GM10248 (cell line): Measurements from ENCODE around the gene NR5A2.

ENCODE experiments used
- CTCF ChIA-PET: fragments of 300-600 bp; sonication (Branson Sonifier 250); formaldehyde crosslinking; extraction: SDS; loops from one replicate; lab custom pipeline; 2021; ENCODE audit warnings: antibody characterized with exemption; lab: Yijun Ruan, JAX
- POLR2A ChIA-PET: fragments of 350-650 bp; sonication (Branson Sonifier 250); formaldehyde crosslinking; extraction: SDS; loops from one replicate; lab custom pipeline; 2020; ENCODE audit warnings: antibody characterized with exemption; lab: Yijun Ruan, JAX
- DNase-seq: peaks from one replicate; pipeline ENCODE4 v3.0.0; 2012; ENCODE audit errors: extremely low spot score
- TF ChIP-seq, protein P1 (sequence below): IDR thresholded peaks from 2 replicates; pipeline ENCODE4 v1.5.1; 2012; ENCODE audit warnings: mild to moderate bottlenecking, low read depth; ENCODE audit errors: extremely low read depth, missing control alignments, control extremely low read depth

The NR5A2 gene

DNA sequence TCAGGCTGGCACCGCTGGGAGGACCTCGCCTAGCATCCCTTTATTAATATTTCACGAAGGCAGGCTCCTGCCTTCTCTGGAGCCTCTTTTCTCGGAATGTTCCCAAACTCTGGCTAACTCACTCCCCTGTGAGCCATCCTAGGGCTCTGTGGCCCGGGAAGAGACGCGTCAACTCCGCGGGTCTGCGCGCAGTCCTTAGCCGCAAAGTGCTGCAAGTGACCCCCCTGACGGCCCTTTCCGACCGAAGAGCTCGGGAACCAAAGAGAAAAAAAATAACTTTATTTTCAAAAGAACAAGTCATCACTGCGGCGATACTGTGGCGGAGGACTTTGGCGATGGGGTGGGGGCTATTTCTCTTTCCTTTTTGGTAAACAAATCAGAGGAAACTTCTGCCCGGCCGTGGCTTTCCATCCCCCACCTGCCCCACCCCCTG is 14.6 kb downstream of the NR5A2 start:
- CTCF ChIA-PET: no interaction called here
- POLR2A ChIA-PET: no interaction called here
- TF ChIP-seq, protein P1, sequence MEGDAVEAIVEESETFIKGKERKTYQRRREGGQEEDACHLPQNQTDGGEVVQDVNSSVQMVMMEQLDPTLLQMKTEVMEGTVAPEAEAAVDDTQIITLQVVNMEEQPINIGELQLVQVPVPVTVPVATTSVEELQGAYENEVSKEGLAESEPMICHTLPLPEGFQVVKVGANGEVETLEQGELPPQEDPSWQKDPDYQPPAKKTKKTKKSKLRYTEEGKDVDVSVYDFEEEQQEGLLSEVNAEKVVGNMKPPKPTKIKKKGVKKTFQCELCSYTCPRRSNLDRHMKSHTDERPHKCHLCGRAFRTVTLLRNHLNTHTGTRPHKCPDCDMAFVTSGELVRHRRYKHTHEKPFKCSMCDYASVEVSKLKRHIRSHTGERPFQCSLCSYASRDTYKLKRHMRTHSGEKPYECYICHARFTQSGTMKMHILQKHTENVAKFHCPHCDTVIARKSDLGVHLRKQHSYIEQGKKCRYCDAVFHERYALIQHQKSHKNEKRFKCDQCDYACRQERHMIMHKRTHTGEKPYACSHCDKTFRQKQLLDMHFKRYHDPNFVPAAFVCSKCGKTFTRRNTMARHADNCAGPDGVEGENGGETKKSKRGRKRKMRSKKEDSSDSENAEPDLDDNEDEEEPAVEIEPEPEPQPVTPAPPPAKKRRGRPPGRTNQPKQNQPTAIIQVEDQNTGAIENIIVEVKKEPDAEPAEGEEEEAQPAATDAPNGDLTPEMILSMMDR: no peak
- DNase-seq: no peak

DNA sequence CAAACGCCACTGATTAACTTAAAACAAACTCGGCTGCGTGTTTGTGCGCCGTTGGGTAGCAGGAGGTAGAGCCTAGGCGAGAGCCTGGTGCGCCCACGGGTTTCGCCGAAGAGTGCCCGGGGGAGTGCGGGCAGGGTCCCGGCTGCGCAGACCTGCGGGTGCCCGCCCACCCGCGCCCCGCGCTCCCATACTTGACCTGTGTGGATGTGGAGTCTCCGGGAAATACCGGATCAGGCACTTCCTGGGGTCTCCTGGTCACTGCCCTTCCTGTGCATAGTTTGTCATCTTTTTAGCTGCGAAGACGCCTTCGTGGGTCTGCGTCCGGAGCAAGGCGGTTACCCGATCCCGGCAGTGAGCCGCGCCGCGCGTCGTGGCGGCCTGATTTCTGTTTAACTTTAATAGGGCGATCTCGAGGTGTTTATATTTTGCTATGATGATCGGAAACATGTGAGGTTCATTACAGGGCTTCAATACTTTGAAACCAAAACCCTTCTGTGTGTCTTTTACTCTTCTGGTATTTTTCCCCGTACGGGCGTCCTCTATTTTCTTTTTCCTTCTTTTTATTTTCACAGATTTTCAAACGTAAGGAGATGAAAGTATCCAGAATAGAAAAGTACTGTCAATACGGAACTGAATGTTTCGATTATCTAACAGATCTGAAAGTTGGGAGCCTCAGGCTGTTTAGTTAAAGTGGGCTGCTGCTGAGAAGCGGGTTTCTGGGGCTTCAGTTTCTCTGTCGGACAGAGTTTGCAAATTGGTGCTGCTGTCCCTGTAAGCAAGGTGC is 15.2 kb downstream of the NR5A2 start:
- TF ChIP-seq, protein P1: no peak
- ChIA-PET CTCF (no interaction called here), POLR2A (no interaction called here)
- peak; percentile 20 for DNase-seq

DNA sequence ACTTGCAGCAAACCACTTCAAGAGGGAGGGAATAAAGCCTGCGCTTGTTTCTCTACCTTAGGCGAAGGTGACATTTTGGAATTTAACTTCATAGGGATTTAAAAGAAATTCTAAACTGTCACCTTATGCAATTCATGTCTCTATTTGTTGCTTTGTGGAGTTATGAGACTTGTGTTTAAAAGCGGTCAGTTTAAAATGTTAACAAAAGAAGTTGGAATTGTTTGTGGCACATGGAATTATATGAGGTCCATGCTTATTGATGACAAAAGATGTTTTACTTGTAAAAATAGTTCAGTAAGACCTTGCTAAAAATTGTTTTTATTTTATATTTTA is 15.8 kb downstream of the NR5A2 start:
- CTCF ChIA-PET: no interaction called here
- POLR2A ChIA-PET: no interaction called here
- TF ChIP-seq, protein P1: no peak
- no peak for DNase-seq

DNA sequence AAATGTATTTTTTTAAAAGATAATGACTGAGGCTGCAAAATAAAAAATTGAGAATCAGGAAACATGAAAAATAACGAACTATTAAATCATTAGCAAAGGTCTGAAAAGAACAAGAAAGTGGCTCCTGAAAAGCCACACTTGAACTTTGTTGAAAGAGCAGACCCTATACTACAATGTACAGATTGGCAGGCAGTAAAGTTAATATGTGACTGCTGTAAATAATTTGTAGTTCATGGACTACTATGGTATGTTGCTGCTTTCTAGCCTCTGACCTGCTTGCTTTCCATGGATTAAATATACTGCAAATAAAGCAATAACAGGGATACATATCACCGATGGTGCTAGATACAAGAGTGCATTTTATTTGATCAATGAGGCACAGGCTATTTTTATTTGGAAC is 18.6 kb downstream of the NR5A2 start:
- ChIA-PET POLR2A (no interaction called here), CTCF (no interaction called here)
- TF ChIP-seq, protein P1: no peak
- no peak for DNase-seq

DNA sequence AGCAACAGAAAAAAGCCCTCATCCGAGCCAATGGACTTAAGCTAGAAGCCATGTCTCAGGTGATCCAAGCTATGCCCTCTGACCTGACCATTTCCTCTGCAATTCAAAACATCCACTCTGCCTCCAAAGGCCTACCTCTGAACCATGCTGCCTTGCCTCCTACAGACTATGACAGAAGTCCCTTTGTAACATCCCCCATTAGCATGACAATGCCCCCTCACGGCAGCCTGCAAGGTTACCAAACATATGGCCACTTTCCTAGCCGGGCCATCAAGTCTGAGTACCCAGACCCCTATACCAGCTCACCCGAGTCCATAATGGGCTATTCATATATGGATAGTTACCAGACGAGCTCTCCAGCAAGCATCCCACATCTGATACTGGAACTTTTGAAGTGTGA is 20.7 kb downstream of the NR5A2 start:
- TF ChIP-seq, protein P1: no peak
- POLR2A ChIA-PET: no interaction called here
- CTCF ChIA-PET: interaction anchor here (1.1 kb wide), 1 partner anchor 9 kb away, joined by 3 read pairs; no protein-coding TSS in a partner anchor
- DNase-seq: no peak

DNA sequence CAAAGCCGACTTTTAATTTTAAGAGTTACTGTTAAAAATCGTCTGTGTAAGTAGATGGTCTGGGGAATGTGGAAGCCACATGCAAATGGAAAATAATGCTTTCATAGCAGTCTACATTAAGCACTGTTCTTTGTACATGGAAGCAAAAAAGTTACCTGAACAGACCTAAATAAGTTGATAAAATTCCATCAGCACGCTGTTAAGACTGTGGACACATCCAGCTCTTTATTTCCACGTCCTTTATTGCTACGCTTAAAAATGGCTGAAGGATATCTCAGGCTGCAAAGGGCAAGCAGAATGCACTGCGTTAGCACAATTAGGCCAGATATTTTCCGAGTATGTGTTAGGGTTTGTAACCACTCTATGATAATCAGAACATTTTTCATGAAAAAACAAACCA is 22.3 kb downstream of the NR5A2 start:
- CTCF ChIA-PET: no interaction called here
- TF ChIP-seq, protein P1: no peak
- POLR2A ChIA-PET: no interaction called here
- no peak for DNase-seq
